IMR-90 (cell line): ENCODE results near the gene TMEM141.

Experiments used
- ELK1 ChIP-seq: fragments of 150-350 bp; IDR thresholded peaks from 2 replicates; pipeline ENCODE4 v1.6.1; 2016; ENCODE audit warnings: low read depth, mild to moderate bottlenecking, low read length, moderate library complexity, borderline replicate concordance
- MAFK ChIP-seq: IDR thresholded peaks from 2 replicates; pipeline ENCODE4 v1.6.1; 2012; ENCODE audit warnings: low read depth, low read length, improper control_type of control experiment
- POLR2A ChIP-seq: IDR thresholded peaks from 2 replicates; pipeline ENCODE4 v1.6.1; 2012; ENCODE audit warnings: mild to moderate bottlenecking, low read depth, low read length
- RCOR1 ChIP-seq: IDR thresholded peaks from 2 replicates; pipeline ENCODE4 v1.6.1; 2012; ENCODE audit warnings: mild to moderate bottlenecking, low read length, improper control_type of control experiment; ENCODE audit not compliant: insufficient replicate concordance
- SMC3 ChIP-seq: fragments of 150-350 bp; IDR thresholded peaks from 2 replicates; pipeline ENCODE4 v1.6.1; 2016; ENCODE audit warnings: low read depth, mild to moderate bottlenecking, antibody characterized with exemption, low read length, moderate library complexity
- TF ChIP-seq, protein P1 (sequence below): conservative IDR thresholded peaks from 2 replicates; pipeline ENCODE4 v1.5.1; 2012; ENCODE audit warnings: mild to moderate bottlenecking, low read depth, low read length, improper control_type of control experiment

GRCh38 chr9:136747161-136748060 is 43.7 kb upstream of the TMEM141 start:
- TF ChIP-seq MAFK (no peak), POLR2A (no peak), RCOR1 (no peak), ELK1 (no peak), SMC3 (no peak)
- TF ChIP-seq, protein P1, sequence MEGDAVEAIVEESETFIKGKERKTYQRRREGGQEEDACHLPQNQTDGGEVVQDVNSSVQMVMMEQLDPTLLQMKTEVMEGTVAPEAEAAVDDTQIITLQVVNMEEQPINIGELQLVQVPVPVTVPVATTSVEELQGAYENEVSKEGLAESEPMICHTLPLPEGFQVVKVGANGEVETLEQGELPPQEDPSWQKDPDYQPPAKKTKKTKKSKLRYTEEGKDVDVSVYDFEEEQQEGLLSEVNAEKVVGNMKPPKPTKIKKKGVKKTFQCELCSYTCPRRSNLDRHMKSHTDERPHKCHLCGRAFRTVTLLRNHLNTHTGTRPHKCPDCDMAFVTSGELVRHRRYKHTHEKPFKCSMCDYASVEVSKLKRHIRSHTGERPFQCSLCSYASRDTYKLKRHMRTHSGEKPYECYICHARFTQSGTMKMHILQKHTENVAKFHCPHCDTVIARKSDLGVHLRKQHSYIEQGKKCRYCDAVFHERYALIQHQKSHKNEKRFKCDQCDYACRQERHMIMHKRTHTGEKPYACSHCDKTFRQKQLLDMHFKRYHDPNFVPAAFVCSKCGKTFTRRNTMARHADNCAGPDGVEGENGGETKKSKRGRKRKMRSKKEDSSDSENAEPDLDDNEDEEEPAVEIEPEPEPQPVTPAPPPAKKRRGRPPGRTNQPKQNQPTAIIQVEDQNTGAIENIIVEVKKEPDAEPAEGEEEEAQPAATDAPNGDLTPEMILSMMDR: no peak
